GM18867 (cell line): ENCODE data around the gene ARHGEF7.
"Not testable (repeated sequence)": the region's sequence is repeated elsewhere in the genome, so short reads cannot be mapped to it uniquely, and the experiment has no call there.

Experiments used
- ATAC-seq: cut with Tn5 transposase; IDR thresholded peaks from one replicate; pipeline ENCODE4 v1.9.1; 2021; ENCODE audit warnings: mild to moderate bottlenecking, moderate library complexity; ENCODE audit not compliant: unreplicated experiment

ARHGEF7 gene

DNA sequence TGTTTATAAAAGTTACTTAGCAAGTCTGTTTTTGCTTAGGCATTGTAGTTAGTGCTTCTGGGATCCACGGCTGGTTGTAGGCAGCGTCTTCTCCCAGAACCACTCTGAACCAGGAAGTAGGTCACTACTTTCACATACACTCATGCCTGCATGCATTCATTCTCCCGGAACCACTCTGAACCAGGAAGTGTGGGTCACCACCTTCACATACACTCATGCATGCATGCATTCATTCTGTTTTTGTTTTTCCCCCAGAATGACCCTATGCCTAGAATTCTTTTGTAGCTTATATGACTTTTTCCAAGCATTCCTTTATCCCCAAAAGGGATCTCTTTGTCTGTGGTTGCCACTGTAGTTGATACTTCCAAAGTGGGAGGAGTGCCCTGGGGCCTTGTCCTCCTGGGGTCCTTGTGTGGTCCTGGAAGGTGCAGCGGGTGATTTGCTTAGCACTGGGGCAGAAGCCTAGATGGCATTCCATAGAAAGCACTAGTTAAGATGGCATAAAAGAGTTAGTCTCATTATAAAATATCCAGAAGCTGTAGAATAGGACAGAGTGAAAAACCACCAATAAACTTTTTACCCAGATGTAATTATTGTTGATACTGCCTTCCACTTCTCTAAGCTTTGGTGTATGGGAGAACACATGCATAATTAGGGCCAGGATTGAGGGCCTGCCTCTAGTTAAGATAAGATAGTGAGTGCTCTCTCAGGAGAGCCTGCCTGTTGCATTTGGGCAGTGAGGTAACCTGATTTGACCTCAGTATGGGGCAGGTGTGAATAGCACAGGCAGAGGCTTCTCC, 136.7 kb downstream of the ARHGEF7 start:
- no peak for ATAC-seq

DNA sequence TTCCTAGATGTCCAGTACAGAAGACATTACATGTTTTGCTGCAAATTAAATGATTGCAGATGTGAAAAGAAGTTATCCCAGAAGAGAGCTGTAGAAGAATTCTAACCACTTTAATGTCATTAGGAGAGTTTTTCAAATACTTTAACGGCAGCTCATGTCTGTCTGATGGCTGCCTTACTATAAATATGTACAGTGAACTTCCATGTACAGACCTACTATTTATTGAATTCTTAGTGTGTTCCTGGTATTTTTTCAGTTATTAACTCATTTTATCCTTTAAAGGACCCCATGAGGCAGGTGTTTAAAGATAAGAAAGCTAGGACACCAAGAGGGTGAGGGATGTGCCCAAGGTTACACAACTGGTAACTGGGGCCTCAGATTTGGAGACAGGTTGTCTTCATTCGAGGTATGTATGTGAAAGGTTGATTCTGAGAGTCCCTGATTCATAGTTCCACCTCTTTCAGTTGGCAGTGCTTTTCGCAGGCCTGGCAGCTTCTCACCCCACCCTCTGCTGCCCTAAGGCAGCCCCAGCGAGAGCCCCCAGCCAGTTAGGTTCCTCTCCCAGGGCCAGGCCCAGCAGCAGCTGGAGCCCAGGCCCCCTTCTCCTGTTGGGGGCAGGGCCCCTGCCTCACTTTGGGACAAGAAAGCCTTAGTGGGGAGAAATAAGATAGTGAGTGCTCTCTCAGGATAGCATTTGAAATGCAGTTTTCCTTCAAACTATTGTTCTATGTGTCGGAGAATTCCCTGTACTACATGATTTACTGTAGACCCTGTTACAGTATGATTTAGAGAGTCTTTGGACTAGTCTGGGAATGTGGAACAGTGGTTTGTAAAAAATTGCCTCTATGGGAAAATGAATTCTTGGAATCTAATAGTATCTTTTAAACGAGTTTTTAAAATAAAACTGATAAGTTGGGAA, 137.6 kb downstream of the ARHGEF7 start:
- no peak for ATAC-seq

DNA sequence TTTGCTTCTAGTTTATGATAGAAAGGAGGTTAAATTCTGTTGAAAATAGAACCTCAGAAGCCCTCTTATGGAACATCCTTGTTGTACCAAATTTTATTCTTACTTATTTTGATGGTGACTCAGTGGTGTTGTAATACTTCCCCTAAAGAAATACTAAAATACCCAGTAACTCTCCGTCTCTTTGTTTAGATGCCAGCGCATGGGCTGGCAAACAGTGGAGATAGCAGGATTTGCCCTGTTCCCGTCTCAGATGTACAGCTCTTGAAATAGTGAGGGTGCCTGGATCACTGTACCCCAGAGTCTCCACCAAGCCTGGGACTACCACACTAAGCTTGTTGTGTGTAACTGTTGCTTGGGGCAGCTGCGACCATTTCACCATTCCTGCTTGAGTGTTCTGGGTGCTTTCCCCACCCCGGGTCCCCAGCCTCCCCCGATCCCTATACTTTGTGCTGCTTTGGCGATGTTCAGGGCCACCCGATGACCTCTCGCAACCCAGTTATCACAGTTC, 138.3 kb downstream of the ARHGEF7 start:
- ATAC-seq = no peak

DNA sequence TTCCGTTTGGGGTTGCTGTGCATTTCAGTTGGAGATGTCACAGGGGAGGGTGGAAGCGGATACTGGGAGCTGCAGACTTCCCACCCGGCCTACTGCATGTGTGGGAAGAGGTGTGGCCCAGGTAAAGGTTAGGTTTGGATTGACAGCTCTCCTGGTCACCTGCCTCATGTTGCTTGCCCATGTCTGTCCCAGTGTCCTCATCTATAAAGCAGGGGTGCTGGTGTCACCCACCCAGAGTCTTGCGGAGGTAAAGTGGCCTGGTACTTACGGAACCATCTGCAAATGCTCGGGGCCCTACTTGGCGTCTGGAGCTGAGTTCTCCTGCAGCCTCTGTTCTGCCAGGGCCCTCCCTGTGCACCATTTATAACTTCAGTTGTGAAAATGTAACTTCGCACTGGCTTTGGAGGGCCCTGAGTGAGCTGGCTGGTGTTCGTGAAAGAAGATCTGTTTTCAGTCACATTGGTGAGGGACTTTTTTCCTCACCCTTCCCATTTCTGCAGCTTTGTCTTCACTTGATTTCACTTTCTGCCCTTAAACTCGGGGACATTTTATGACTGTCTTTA, 140.2 kb downstream of the ARHGEF7 start:
- ATAC-seq = no peak

DNA sequence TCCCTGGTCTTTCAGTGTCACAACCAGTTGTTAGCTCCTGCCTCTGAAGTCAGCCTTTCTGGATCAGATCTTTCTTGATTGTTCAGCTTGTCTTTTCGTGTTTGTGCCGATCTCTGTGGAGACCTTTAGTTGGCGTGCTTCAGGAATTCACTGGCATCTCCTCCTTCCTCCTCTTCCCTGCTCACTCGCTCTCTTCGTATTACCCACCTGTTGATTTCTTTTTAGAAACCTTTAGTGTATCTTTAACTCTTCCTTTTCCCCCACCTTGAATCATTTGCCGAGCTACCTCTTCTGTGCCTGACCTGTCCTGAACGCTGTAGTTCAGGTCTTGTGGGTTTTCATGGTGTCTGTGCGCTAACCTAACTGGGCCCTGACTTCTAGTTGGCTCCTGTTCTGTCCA, 141.3 kb downstream of the ARHGEF7 start:
- no peak for ATAC-seq

DNA sequence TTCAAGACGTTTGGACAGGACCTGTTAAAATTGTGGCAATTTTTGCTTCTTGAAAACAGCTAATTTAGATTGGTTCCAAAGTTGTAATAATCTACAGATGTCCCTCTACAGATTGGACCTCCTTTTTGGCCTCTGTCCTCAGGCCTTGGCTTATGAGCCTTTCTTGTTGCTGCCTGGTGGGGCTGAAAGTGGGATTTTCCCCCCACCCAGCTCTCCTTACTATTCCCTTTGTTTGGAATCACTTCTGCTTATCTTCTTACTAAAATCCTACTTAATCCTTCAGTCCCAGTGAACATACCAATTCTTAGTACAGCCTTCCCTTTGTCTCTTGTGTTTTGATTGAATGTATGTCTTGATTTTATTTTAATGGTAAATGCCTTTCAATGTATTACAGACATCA, 141.8 kb downstream of the ARHGEF7 start:
- ATAC-seq = no peak

DNA sequence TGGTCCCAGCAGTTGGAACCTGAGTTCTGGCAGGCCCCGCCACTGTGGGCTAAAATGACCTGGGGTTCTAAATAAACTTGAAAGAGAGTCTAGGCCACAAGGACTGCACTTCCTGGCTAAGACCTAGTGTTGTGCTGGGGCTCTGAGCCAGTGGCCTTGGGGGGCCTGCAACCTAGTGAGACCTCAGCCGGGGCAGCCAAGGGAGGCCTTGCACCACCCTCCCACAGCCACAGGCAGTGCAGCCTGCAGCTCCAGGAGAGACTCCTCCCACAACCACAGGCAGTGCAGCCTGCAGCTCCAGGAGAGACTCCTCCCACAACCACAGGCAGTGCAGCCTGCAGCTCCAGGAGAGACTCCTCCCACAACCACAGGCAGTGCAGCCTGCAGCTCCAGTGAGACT, 142.8 kb downstream of the ARHGEF7 start:
- not testable (repeated sequence) for ATAC-seq

DNA sequence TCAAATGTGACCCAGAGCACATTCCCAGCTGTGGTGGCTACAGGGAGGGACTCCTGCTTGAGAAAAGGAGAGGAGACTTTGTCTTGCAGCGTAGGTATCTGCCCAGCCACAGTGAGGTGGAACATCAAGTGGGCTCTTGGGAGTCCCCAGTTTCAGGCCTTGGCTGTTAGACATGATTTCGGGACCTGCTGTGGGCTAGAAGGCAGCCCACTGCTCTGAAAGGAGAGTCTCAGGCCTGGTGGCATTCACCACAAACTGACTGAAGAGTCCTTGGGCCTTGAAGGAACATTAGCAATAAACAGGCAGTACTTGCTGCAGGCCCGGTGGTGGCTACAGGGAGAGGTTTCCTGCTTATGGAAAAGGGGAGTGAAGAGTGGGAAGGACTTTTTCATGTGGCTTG, 143.5 kb downstream of the ARHGEF7 start:
- ATAC-seq = no peak

DNA sequence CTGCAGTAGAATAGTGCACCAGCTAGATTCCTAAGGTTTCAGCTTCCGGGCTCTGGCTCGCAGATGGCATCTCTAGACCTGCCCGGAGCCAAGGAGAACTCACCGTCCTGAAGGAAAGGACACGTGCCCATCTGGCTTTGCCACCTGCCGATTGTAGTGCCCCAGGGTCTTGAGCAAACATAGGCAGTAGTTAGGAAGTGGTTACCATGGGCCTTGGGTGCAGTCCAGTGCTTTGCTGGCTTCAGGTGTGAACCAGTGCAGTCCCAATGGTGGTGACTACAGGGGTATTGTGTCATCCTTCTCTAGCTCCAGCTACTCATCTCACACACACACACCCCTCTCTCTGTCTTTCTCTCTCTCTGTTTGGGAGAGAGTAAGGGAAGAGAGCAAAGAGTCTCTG, 143.9 kb downstream of the ARHGEF7 start:
- no peak for ATAC-seq

DNA sequence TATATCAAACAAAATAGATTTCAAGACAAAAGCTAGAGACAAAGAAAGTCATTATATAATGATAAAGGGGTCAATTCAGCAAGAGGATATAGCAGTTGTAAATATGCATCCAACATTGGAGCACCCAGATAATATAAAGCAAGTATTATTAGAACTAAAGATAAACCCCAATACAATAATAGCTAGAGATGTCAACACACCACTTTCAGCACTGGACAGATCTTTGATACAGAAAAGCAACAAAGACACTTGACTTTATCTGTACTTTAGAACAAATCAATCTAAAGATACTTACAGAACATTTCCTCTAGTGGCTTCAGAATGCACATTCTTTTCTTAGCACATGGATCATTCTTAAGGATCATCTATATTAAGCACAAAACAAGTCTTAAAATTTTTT, 146.2 kb downstream of the ARHGEF7 start:
- ATAC-seq = no peak

DNA sequence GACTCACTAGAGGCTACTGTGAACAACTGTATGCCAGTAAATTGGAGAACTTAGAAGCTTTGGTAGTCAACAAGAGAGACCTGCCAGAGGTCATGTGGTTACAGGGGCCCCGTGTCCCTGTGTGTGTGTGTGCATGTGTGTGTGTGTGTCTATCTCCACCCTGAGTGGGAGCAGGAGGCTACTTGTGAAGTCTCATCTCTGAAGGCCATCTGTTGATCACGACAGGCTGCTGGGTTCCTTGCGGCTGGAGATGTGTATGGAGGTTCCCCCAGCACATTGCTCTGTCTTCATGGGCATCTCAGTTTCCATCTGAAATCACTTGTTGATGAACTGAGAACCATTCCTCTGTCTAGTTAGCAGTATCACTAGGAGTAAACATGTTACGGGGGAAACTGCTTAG, 147.2 kb downstream of the ARHGEF7 start:
- ATAC-seq = no peak

DNA sequence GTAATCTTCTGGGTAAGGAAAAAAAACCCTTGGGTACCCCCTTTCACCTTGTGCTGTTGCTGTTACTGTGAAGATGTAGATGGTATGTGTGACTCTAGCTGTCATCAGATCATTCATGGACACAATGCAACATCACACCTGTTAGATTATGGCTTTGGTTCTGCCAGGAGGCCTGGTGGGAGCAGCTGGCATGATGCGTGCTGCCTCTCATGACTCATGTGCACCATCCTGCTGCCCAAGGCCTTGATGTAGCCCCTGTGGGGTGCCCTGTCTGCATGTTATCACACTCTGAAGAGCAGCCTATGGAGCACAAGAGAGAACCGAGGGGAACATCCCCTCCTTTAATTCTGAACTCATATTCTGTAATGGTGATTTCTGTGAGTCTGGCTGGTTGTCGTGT, 147.6 kb downstream of the ARHGEF7 start:
- ATAC-seq = no peak

DNA sequence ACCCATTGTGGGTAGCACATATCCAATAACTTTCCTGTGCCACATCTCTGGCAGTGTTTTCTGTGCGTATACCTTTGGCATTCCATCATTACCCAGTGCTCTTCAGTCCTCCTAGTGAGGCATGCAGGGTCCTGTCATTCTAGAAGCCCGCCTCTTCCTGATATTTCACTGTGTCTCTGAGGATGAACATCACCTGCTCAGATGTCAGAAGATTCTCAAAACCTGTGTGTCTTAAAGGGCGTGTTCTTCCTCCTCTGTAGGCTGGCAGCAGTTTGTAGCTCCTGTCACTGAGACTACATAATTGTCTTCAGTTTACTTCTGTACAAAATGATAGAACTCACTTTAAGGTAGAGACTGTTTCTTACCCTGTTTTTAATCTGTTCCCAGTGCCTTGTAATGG, 148.5 kb downstream of the ARHGEF7 start:
- no peak for ATAC-seq

DNA sequence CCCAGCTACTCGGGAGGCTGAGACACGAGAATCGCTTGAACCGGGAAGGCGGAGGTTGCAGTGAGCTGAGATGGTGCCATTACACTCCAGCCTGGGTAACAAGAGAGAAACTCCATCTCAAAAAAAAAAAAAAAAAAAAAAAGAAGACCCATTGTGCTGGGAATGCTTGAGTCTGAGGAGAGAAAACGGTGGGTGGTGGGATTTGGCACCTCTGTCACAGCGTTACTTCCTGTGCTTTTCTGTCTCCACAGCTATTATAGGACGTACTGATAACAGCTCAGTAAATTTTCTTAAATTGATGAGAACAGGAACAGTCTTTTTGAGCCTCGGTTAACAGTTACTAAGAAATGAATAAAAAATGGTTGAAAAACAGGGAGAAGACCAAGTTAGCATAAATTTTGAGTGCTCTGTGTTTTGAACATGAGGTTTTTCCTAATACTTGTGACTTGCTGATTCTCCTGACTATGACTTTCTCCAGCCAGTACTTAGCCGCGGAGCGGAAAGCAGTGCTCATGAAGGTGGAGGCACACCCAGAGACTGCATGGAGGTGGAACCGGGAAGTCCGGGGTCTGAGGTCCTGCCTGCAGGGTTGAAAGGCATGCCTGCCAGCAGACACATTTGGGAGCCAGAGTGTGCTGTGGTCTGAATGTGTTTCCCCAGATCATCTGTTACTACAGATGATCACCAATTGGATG, 150.0 kb downstream of the ARHGEF7 start:
- no peak for ATAC-seq

DNA sequence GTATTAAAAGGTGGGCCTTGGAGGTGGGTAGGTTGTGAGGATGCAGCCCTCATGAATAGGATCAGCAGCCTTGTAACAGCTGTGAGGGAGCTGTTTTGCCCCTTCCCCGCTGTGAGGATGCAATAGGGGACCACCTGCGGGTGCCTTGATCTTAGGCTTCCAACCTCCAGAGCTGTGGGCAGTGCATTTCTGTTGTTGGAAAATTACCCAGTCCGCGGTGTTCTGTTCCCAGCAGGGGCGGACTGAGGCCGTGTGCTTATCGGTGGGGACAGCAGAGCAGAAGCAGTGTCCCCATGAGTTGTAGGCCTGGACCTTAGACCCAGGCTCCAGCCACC, 150.6 kb downstream of the ARHGEF7 start:
- no peak for ATAC-seq

DNA sequence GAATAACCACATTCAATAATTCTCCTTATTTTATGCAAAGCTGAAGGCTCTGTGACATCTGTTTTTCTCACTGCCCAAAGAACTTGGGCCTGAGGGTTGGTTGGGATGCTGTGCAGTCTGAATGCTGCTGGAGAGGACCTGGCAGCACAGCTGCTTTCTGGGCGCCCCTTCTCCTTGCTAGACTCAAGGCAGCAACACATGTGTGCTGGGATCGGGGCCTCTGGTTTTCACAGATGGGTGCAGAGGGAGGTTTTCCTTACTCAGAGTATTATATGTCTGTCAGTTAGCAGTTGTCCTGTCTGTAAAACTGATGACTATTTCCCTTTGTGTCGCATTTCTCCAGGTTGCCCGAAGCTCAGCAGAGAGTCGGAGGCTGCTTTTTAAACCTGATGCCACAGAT, 152.1 kb downstream of the ARHGEF7 start:
- no peak for ATAC-seq

DNA sequence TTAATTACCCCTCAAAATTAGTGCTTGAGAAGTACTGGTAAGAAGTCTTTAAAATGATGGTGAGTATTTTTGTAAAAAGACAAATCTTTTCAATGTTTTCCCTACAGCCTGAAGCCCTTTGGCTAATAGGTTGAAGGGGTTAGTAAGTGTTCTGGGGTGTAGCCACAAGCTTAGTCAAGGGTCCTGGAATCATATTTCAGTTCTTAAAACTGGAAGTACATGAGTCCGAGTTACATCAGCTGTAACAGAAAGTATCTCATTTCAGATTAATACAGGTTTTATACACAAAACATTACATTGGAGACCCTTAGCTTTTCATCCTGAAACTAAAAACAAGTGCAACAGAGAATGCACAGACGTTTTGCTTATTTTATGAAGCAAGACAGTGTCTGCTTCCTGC, 152.7 kb downstream of the ARHGEF7 start:
- ATAC-seq = no peak

DNA sequence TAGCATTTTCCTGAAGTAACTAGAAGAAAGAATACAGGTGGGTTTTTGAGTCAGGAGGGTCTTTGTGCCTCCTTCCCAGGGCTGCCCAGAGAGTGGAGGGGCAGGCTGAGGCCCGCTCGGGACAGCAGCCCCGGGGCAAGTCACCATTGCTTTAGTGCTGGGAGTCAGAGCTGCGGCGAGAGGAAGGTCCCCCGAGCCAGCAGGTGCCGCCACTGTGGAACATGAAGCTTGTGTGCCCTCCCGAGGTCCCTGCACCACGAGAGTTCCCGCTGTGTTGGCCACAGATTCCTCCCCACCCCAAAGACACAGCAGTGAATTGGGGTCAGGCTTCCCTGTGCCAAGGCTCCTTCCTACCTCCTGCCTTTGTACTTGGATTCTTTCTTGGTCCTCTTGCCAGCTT, 154.4 kb downstream of the ARHGEF7 start:
- no peak for ATAC-seq

DNA sequence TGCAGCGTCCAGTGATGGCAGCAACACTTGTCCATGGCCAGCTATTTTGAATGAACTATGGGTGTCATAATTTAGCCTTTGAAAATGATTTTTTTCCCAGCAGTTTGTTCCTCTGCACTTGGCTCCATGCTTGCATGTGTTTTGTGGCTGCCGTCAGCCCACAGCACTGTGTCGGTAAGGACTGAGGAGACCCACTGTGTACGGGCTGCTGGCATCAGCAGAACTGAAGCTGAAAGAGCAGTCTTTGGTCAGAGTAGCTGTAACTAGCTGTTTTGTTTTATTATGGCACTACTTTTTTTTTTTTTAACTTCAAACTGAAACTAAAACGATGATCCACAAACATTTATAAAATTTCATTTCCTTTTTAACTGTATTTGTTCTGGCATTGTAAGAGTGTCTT, 155.0 kb downstream of the ARHGEF7 start:
- ATAC-seq = no peak

DNA sequence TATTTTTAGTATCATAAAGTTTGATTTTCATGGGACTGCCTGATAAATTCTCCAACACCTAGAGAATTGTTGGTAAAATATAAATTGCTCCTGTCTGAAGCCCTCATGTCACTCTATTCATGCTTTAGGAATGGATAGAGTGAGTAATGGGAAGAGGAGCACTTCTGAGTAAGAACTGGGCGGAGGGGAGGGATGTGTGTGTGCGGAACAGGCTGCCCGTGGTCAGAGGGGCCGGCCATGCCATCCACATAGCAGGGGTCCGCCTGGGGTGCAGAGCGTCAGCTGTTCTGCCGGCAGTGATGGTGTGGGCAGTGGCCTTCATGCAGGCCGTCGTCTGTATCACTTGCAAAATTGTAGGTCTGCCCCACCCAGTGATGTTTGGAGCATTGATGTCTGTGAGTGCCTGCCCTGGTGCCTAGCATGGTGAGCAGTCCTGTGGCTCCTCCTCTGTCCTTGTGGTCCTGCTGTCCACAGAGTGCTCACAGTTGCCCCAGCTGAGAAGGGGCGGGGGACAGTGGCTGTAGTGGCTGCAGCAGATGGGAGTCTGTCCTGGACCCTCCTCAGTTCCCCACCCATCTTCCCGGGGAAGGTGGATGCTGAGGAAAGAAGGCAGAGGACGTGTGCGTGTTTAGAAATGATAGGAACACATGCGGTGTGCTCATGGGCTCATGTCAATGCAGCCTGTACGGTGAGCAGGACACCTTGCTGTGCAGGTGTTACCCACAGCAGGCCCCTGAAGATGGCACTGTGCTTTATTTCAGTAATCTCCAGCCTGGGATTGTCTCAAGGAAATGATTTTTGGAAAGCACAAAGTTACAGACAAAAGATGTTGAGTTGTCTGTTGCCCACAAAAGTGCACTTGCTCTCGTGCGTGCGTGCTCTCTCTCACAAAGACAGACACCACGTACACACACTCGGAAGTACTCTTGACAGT, 155.9 kb downstream of the ARHGEF7 start:
- ATAC-seq = no peak
